Stimulated activated naive CD8-positive, alpha-beta T cell treated with anti-CD3 and anti-CD28 coated beads, Interleukin-15, amount 100 ng/mL, for 72 hours (primary cell): ENCODE data around the gene HYAL2.
"Not testable (repeated sequence)": the region's sequence is repeated elsewhere in the genome, so short reads cannot be mapped to it uniquely, and the experiment has no call there.

Experiments used
- ATAC-seq: fragments of 150-1000 bp; cut with Tn5 transposase; 2 replicates; pipeline ENCODE4 v1.10.0; 2021; ENCODE audit warnings: mild to moderate bottlenecking, moderate library complexity
- DNase-seq, 2 donors: peaks; one replicate each; pipeline ENCODE4 v3.0.0; 2021 to 2022
- H3K27ac Mint-ChIP-seq, 2 donors: one replicate each; pipeline ENCODE4 v1.8.0; 2022; ENCODE audit warnings: mild to moderate bottlenecking in 2 of 2, mixed read lengths in 2 of 2, moderate library complexity in 2 of 2
- H3K27me3 Mint-ChIP-seq: one replicate; pipeline ENCODE4 v1.8.0; 2022; ENCODE audit warnings: mixed read lengths
- H3K4me1 Mint-ChIP-seq: one replicate; pipeline ENCODE4 v1.8.0; 2022; ENCODE audit warnings: mild to moderate bottlenecking, mixed read lengths
- H3K4me3 Mint-ChIP-seq, 2 donors: one replicate each; pipeline ENCODE4 v1.8.0; 2022; ENCODE audit warnings: mild to moderate bottlenecking in 2 of 2, mixed read lengths in 2 of 2, moderate library complexity in 1 of 2
- H3K9me3 Mint-ChIP-seq, 2 donors: one replicate each; pipeline ENCODE4 v1.8.0; 2022; ENCODE audit warnings: mixed read lengths in 2 of 2

Gene HYAL2

GRCh38 chr3:50295553-50296431, 26.8 kb downstream of the HYAL2 start:
- Mint-ChIP-seq H3K4me1 (peaks cover 55% of the 10 kb centered on the region), H3K9me3 (no peaks in the 10 kb centered on the region), H3K27me3 (no peaks in the 10 kb centered on the region), H3K27ac (peak overlapping the region in 1 of 2 donors; percentile 84), H3K4me3 (no peak overlapping the region)
- ATAC-seq (no peak), DNase-seq (no peak)

GRCh38 chr3:50294492-50295403, 27.8 kb downstream of the HYAL2 start:
- H3K27me3 Mint-ChIP-seq, result no peaks in the 10 kb centered on the region
- peaks cover 55% of the 10 kb centered on the region for H3K4me1 Mint-ChIP-seq
- no peak for DNase-seq
- H3K9me3 Mint-ChIP-seq, result no peaks in the 10 kb centered on the region
- ATAC-seq, result no peak
- no peak overlapping the region for H3K4me3 Mint-ChIP-seq
- H3K27ac Mint-ChIP-seq, result no peak overlapping the region

GRCh38 chr3:50294089-50294488, 28.5 kb downstream of the HYAL2 start:
- Mint-ChIP-seq H3K9me3 (no peaks in the 10 kb centered on the region), H3K27me3 (no peaks in the 10 kb centered on the region), H3K27ac (no peak overlapping the region), H3K4me3 (no peak overlapping the region), H3K4me1 (peaks cover 60% of the 10 kb centered on the region)
- no peak for ATAC-seq
- no peak for DNase-seq

GRCh38 chr3:50293079-50293801, 29.3 kb downstream of the HYAL2 start:
- DNase-seq (no peak), ATAC-seq (no peak)
- Mint-ChIP-seq H3K4me1 (peaks cover 64% of the 10 kb centered on the region), H3K27ac (peak overlapping the region; percentile 98), H3K27me3 (no peaks in the 10 kb centered on the region), H3K4me3 (peak overlapping the region; percentile 95 to 99), H3K9me3 (no peaks in the 10 kb centered on the region)

DNA sequence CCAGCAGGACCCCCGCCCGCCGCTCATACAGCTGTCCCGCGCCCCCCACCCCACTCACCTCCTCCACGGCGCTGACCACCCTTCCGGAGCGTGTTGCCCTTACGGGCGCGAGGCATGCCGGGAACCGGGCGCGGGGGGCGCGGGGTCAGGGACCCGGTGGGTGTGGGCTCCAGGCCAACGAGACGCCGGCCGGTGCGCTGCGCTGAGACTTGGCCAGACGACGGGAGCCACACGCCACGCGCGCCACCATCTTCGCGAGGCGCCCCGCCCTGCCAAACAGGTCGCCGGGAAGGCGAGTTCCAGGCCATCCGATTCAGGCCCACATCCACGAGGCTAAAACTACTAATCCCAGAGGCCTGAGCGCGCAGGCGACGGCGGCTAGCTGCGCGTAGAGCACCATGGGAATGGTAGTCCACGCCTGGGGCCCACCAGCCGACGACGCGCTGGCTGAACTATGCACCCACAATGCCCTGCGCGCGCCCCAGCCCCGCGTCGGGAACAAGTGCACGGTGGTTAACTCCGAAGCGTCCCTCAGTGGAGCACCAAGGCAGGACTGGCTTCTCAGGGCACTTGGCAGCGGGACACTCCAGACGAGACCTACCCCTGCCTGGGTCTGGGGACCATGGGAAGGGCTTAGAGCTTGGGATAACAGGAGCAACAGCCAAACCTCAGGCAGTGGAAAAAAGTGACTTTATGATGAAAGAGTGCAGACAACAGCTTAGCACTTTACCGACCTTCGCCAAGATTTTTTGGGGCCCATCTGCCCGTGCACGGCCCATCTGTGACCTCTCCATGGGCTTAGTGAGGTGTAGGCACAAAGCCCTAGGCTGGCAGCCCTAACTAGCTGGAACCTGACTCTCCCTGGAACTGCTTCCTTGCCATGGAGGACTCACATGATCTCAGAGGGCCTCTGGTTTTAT, 30.1 kb downstream of the HYAL2 start, which contains the start of gene IFRD2:
IFRD2 (minus strand) TSS at position 271 of the 920 bp plus-strand sequence; CDS start at position 116, 155 bp downstream.
- Mint-ChIP-seq H3K4me1 (peaks cover 57% of the 10 kb centered on the region), H3K27me3 (no peaks in the 10 kb centered on the region), H3K4me3 (peak within 1 kb of the TSS; percentile 95 to 99), H3K9me3 (no peaks in the 10 kb centered on the region), H3K27ac (peak within 1 kb of the TSS; percentile 98)
- DNase-seq (peak; percentile 94 to 97), ATAC-seq (peak; percentile 98)

GRCh38 chr3:50290161-50290641, 32.3 kb downstream of the HYAL2 start:
- Mint-ChIP-seq H3K27me3 (no peaks in the 10 kb centered on the region), H3K4me3 (peak overlapping the region in 1 of 2 donors; percentile 95), H3K27ac (no peak overlapping the region), H3K4me1 (peaks cover 49% of the 10 kb centered on the region), H3K9me3 (no peaks in the 10 kb centered on the region)
- no peak for DNase-seq
- ATAC-seq, result no peak

- no peak overlapping the region for H3K4me3 Mint-ChIP-seq
- DNase-seq, result no peak
- peaks cover 49% of the 10 kb centered on the region for H3K4me1 Mint-ChIP-seq
- no peaks in the 10 kb centered on the region for H3K9me3 Mint-ChIP-seq
- no peak overlapping the region for H3K27ac Mint-ChIP-seq
- no peaks in the 10 kb centered on the region for H3K27me3 Mint-ChIP-seq
- ATAC-seq, result no peak
Observed at GRCh38 chr3:50289130-50289529, 33.4 kb downstream of the HYAL2 start.

DNA sequence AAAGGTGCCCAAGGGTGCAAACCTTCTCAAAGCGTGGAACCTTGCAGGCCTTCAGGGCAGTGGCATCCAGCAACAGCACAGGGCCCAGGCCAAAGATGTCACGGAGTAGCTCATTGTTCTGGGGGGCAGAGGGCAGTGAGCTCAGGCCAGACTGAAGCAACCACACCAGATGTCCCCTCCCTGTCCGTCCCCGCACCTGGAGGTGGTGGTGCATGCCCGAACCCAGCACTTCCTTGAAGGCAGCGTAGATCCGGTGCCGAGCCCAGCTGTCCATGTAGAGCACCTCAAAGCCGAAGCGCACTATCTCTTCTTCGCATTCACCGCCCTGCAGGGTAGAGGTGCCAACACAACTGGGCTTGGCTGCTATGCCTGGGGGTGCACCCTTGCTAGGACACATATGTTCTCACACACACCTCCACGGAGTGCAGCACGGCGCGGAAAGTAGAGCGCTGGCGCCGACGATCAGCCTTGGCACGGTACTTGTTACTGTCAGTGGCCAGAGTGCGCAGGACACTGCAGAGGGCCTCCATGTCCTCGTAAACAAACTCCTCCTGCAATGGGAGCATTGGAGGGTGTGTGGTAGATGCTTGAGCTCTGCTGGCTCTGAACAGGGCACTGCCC, 34.0 kb downstream of the HYAL2 start:
- Mint-ChIP-seq H3K4me3 (no peak overlapping the region), H3K4me1 (peaks cover 49% of the 10 kb centered on the region), H3K27me3 (no peaks in the 10 kb centered on the region), H3K9me3 (no peaks in the 10 kb centered on the region), H3K27ac (no peak overlapping the region)
- DNase-seq (no peak), ATAC-seq (no peak)

DNA sequence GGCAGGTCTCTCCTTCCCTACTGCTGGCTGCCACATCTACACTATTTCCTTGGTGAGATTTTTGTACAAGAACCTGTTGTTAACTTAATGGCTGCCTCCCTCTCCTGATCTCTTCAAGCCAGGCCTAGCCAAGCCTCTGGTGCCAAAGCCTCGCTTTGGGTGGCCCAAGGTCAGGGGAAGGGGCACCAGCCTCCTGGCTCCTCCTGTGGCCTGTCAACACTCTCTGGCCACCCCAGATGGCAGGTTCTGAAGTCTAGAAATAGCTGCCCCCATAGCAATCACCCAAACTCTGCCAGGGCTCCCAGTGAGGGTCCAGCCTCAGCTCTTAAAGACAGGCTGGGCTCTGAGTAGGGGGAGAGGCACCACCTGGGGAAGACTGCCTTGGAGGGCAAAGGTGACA, 35.3 kb downstream of the HYAL2 start:
- peaks cover 37% of the 10 kb centered on the region for H3K4me1 Mint-ChIP-seq
- peak overlapping the region in 1 of 2 donors; percentile 91 for H3K27ac Mint-ChIP-seq
- no peak for DNase-seq
- no peak overlapping the region for H3K4me3 Mint-ChIP-seq
- H3K27me3 Mint-ChIP-seq, result no peaks in the 10 kb centered on the region
- no peak for ATAC-seq
- no peaks in the 10 kb centered on the region for H3K9me3 Mint-ChIP-seq

DNA sequence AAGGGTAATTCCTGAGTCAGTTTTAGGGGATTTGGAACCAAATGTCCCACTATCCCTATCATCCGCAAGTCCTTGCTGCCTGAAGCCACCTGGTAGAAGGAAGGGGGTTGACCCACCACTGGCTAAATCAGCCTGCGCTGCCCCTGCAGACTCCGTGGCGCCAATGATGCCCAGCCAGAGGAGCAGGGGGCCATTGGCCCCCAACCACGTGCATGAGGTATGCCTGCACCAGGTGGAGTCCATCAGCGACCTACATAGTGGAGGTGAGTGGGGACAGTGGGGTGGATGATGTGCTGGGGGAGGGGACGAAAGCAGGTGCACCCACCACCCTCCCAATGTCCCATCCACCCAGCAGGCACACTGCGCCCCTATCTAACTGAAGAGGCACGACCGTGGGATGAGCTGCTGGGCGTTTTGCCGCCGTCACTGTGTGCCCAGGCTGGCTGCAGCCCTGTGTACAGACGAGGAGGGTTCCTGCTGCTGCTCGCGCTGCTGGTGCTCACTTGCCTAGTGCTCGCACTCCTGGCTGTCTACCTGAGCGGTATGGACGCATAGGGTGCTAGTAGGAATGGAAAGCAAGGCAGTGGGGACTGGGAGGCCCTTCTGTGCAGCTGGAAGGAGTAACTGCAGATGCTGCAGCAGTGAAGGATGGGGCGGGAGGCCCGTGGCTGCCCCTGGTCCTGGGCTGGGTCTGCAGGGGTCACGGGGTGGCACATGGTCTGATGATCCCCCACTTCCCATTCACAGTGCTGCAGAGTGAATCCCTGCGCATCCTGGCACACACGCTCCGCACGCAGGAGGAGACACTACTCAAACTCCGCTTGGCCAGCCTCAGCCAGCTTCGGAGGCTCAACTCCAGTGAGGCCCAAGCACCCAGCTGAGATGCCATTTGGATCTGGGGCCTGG, 36.0 kb downstream of the HYAL2 start:
- H3K27me3 Mint-ChIP-seq, result no peaks in the 10 kb centered on the region
- no peaks in the 10 kb centered on the region for H3K9me3 Mint-ChIP-seq
- no peak for DNase-seq
- H3K27ac Mint-ChIP-seq, result no peak overlapping the region
- H3K4me3 Mint-ChIP-seq, result no peak overlapping the region
- ATAC-seq, result peak; percentile 27
- peaks cover 37% of the 10 kb centered on the region for H3K4me1 Mint-ChIP-seq

DNA sequence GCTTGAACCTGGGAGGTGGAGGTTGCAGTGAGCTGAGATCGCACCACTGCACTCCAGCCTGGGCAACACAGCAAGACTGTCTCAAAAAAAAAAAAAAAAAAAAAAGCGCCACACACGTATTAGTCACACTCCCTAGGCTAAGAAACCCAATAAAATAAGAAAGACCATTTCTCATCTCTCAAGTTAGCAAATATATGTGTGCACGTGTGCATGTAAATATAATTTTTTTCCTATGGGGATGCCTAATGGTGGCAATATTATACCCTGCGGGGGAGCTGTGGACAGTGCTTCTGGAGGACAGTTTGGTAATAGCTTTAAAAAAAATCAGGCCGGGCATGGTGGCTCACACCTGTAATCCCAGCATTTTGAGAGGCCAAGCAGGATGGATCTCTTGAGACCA, 38.4 kb downstream of the HYAL2 start:
- DNase-seq, H3K9me3 Mint-ChIP-seq: not testable (repeated sequence)

GRCh38 chr3:50279255-50280016, 43.1 kb downstream of the HYAL2 start:
- ATAC-seq (no peak), DNase-seq (no peak)
- H3K27ac Mint-ChIP-seq, result no peak overlapping the region
- no peaks in the 10 kb centered on the region for H3K9me3 Mint-ChIP-seq
- H3K27me3 Mint-ChIP-seq, result peaks cover 41% of the 10 kb centered on the region
- H3K4me1 Mint-ChIP-seq, result peaks cover 21% of the 10 kb centered on the region
- no peak overlapping the region for H3K4me3 Mint-ChIP-seq

More for the DNA sequence above, 38.4 kb downstream of the HYAL2 start:
- not testable (repeated sequence) for H3K27ac Mint-ChIP-seq, H3K4me3 Mint-ChIP-seq, ATAC-seq, H3K27me3 Mint-ChIP-seq
- peaks cover 12% of the 10 kb centered on the region for H3K4me1 Mint-ChIP-seq

- ATAC-seq (no peak), DNase-seq (no peak)
- Mint-ChIP-seq H3K4me3 (no peak within 1 kb of the TSS), H3K9me3 (no peaks in the 10 kb centered on the region), H3K27ac (no peak within 1 kb of the TSS), H3K4me1 (peaks cover 27% of the 10 kb centered on the region), H3K27me3 (peaks cover 47% of the 10 kb centered on the region)
Observed at GRCh38 chr3:50278880-50279224, 43.7 kb downstream of the HYAL2 start, which contains the start of gene LSMEM2. Gene LSMEM2, plus strand, starts transcription at chr3:50279087. Its CDS starts 27 bp downstream, at chr3:50279114.
